Stimulated activated CD8-positive, alpha-beta memory T cell treated with anti-CD3 and anti-CD28 coated beads, Interleukin-15, amount 100 ng/mL, for 1 hour (primary cell): ENCODE results near the gene COX15.
"Not testable (repeated sequence)": the region's sequence is repeated elsewhere in the genome, so short reads cannot be mapped to it uniquely, and the experiment has no call there.

Experiments
- DNase-seq: peaks from one replicate; pipeline ENCODE4 v3.0.0-alpha.2; 2020; ENCODE audit warnings: low read depth

COX15 gene

DNA sequence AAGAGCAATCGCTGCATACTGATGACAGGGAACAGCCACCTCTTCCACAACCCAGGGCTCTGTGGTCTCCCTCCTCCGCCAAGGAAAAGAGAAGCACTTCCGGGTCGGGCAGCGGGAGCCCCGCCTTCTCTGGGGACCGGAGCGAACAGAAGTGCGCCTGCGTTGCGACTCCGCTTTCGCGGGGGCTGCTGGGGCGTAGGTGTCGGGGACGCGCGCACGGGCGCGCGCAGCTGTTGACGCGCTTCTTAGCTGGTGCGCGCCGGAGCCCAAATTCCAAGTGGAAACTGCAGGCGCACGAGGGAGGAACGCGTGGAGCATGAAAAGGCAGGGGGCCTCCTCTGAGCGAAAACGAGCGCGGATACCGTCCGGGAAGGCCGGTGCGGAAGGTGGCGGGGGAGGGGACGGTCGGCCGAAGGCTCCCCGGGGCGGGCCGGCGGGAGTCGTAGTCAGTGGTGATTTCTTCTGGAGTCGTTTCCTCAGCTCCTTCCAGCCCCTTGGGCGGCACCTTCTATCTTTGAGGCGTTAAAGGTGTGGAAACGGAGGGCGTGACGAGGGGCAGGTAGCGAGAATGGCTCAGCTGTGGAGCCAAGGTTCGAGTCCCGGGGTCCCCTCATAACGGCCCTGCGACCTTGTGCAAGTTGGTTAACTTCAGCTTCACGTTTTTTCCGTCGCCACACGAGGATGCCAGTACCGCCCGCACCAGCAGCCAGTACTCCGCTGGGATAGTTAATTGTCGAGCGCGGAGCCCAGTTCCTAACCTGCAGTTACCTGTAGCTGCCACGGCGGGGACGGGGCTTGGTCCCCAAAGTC is at the start of gene COX15, which contains the start of gene CUTC:
TSS of gene COX15 (minus strand) at position 95 of the 810 bp plus-strand sequence. CDS start at position 17, 78 bp downstream.
TSS of gene CUTC (plus strand) at position 202 of the 810 bp plus-strand sequence. CDS start at position 317, 115 bp downstream.
- peak; percentile 89 for DNase-seq

DNA sequence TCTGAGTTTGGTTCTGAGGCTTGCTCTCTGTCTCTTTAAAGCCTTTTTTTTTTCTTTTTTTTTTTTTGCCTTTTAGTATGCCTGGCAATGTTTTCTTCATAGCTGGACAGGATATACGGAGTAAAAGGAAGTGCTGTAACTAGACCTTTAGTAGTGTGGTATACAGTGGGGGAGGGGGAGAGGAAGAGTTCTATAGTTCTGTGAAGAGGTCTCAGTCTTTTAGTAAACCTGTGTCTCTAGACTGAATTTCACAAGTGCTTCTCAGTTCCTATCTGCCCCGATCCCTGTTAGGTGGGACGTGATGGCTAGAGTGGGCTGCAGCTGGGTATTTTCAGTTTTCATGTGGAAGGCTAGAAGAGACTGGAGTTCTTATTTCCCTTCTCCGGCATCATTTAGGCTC is 47.4 kb upstream of the COX15 start:
- no peak for DNase-seq

- DNase-seq: no peak
Measured at GRCh38 chr10:99777918-99778714, 46.2 kb upstream of the COX15 start.

- no peak for DNase-seq
Measured at GRCh38 chr10:99775850-99776249, 43.9 kb upstream of the COX15 start.

- no peak for DNase-seq
Measured at GRCh38 chr10:99770408-99771045, 38.6 kb upstream of the COX15 start.

GRCh38 chr10:99769706-99770105 is 37.8 kb upstream of the COX15 start:
- no peak for DNase-seq

- no peak for DNase-seq
Measured at GRCh38 chr10:99768556-99768955, 36.6 kb upstream of the COX15 start.

DNA sequence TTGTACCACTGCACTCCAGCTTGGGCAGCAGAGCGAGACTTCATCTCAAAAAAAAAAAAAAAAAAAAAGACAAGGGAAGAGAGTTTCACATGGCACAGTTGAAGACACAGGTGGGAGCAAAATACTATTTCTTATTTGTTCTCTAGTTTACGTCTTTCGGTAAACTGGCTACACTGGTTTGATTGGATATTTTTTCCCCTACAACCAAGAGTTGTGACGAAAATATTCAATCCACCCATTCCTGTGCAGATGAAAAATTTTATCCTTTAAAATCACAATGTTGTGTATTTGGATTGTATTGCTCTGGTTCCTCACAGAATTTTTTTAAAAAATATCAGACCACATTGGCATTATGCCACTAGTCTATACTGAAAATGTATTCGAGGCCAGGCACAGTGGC is 36.0 kb upstream of the COX15 start:
- DNase-seq: no peak

DNA sequence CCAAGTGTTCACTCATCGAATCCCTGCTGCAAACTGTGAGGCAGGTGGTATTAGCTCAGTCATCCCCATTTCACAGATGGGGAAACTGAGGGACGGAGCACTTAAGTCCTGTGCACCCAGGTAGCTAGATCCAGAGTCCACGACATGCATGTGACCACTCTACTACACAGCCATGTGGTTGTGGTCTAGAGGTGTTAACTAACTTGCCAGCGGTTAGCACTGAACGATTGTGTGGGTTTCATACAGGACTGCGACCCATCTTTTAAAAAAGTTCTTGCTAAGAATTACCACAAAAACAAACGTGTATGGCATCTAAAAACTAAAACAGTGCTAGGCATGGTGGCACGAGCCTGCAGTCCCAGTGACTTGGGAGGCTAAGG is 34.4 kb upstream of the COX15 start:
- DNase-seq: no peak

GRCh38 chr10:99765672-99766301 is 33.9 kb upstream of the COX15 start:
- DNase-seq: no peak

GRCh38 chr10:99761365-99761764 is 29.4 kb upstream of the COX15 start:
- no peak for DNase-seq

- DNase-seq: no peak
Measured at GRCh38 chr10:99760321-99760720, 28.4 kb upstream of the COX15 start.

- no peak for DNase-seq
Measured at GRCh38 chr10:99758211-99758891, 26.4 kb upstream of the COX15 start.

- no peak for DNase-seq
Measured at GRCh38 chr10:99756159-99756558, 24.2 kb upstream of the COX15 start.

DNA sequence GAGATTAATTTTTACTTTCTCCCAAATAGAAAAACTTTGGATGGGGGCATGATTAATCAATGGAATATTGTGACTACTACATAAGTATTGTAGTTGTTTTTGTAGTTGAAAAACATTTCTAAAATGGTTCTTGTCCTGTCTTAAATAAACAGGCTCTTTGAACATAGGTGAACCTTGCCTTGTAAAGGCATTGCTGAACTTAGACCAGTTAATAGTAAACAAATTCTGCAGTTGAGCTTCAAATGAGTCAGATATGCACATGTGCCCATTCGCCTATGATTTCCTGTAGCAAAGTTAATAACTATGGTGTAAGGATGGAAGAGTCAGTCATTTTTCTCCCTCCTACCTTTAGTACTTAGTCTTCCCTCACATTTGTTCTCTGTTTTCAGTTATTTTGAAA is 22.7 kb upstream of the COX15 start:
- no peak for DNase-seq

GRCh38 chr10:99750641-99751040 is 18.7 kb upstream of the COX15 start:
- DNase-seq: no peak

GRCh38 chr10:99748823-99749451 is 17.0 kb upstream of the COX15 start:
- DNase-seq: no peak

- DNase-seq: not testable (repeated sequence)
Measured at GRCh38 chr10:99746166-99746565, 14.2 kb upstream of the COX15 start.

DNA sequence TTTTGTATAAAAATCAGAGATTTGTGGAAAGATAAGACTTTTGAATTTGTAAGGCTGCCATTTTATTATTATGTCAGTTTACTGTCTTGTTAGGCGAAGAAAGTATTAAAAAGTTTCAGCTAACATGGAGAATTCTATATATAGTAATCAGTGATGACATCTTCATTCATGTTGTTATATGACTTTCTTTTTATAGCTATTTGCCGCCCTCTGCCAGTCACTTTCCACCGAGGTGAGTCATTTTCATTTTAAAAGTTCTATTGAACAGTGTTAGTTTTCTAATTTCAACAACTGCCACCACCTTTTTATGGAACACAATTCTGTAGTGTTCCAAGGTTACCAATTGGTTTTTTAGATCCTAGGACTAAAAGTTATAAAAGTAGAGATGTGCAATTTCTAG is 11.9 kb upstream of the COX15 start:
- DNase-seq: no peak

GRCh38 chr10:99742701-99743100 is 10.8 kb upstream of the COX15 start:
- no peak for DNase-seq

- no peak for DNase-seq
Measured at GRCh38 chr10:99742254-99742653, 10.3 kb upstream of the COX15 start.
